GM21360 (cell line): ENCODE data around the gene FAM78A.
"Not testable (repeated sequence)": the region's sequence is repeated elsewhere in the genome, so short reads cannot be mapped to it uniquely, and the experiment has no call there.

ENCODE experiments used
- ATAC-seq: cut with Tn5 transposase; IDR thresholded peaks from one replicate; pipeline ENCODE4 v1.9.1; 2021; ENCODE audit warnings: mild to moderate bottlenecking, moderate library complexity; ENCODE audit not compliant: unreplicated experiment

FAM78A gene

DNA sequence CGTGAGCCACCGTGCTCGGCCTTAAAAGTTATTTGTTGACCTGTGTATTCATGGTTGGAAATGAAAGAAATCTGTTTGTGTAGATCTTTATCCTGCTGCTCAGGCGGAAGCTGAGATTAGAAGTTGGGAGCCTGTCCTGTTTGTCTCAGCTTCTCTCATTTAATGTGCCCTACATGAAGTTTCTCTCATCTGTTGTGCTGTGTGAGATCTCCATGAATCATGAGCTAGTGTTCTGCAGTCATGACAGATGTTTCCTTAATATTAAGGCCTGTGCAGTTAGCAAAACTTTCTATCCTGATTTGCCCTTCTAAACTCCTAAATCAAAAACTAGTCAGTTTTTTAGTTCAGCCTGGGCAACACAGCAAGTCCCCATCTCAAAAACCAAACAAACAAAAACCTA, 59.5 kb downstream of the FAM78A start:
- no peak for ATAC-seq

DNA sequence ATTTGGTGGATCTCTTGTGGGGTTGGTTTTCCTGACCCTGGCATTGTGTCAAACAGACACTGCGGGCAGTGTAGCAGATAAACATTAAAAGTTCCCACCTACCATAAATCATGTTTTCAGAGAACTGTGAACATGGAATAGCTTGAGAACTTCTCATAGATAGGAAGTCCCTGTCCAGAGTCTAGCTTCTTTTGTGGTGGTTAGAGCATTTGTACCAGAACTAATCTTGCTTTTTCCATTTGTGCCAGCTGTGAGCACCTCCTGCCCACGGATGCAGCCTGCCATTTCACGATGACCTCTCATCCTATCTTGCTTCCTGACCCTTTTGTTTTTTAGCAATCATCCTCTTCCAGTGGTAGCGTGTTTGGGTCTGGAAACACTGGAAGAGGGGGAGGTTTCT, 61.4 kb downstream of the FAM78A start:
- ATAC-seq = no peak

- no peak for ATAC-seq
Measured at GRCh38 chr9:131214286-131214856, 61.9 kb downstream of the FAM78A start.

GRCh38 chr9:131211920-131212319, 64.4 kb downstream of the FAM78A start:
- not testable (repeated sequence) for ATAC-seq
